Memory B cell (primary cell): ENCODE data around the gene APOD.

Experiments used
- ATAC-seq: fragments of 150-1000 bp; cut with Tn5 transposase; 2 replicates; pipeline ENCODE4 v1.10.0; 2021; ENCODE audit warnings: low read depth, mild to moderate bottlenecking, moderate library complexity
- DNase-seq, 2 donors: peaks; one replicate each; pipeline ENCODE4 v3.0.0; 2022; ENCODE audit warnings: low spot score in 2 of 2
- H3K27ac Mint-ChIP-seq: one replicate; pipeline ENCODE4 v1.8.0; 2022; ENCODE audit warnings: mild to moderate bottlenecking, moderate library complexity, mixed read lengths
- H3K27me3 Mint-ChIP-seq: one replicate; pipeline ENCODE4 v1.8.0; 2022; ENCODE audit warnings: mixed read lengths
- H3K36me3 Mint-ChIP-seq: one replicate; pipeline ENCODE4 v1.8.0; 2022; ENCODE audit warnings: mild to moderate bottlenecking, mixed read lengths
- H3K4me1 Mint-ChIP-seq: one replicate; pipeline ENCODE4 v1.8.0; 2022; ENCODE audit warnings: mixed read lengths
- H3K4me3 Mint-ChIP-seq: one replicate; pipeline ENCODE4 v1.8.0; 2022; ENCODE audit warnings: mild to moderate bottlenecking, moderate library complexity, mixed read lengths
- H3K9me3 Mint-ChIP-seq: one replicate; pipeline ENCODE4 v1.8.0; 2022; ENCODE audit warnings: mixed read lengths

APOD gene

DNA sequence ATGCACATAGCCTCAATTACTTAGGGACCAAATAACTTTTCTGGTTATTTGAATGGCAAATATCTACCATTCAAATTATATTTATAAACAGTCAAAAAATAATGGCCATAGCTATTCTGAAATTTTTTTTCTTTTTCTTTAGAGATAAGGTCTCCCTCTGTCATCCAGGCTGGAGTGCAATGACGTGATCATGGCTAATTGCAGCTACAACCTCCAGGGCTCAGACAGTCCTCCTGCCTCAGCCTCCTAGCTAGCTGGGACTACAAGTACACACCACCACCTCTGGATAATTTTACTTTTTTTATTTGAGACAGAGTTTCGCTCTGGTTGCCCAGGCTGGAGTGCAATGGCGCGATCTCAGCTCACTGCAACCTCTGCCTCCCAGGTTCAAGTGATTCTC lies 57.2 kb downstream of the APOD start:
- Mint-ChIP-seq H3K9me3 (no peaks in the 10 kb centered on the region), H3K27me3 (no peaks in the 10 kb centered on the region), H3K27ac (no peak overlapping the region), H3K36me3 (peaks cover 16% of the 10 kb centered on the region), H3K4me3 (no peak overlapping the region), H3K4me1 (peaks cover 10% of the 10 kb centered on the region)
- DNase-seq (no peak), ATAC-seq (no peak)

DNA sequence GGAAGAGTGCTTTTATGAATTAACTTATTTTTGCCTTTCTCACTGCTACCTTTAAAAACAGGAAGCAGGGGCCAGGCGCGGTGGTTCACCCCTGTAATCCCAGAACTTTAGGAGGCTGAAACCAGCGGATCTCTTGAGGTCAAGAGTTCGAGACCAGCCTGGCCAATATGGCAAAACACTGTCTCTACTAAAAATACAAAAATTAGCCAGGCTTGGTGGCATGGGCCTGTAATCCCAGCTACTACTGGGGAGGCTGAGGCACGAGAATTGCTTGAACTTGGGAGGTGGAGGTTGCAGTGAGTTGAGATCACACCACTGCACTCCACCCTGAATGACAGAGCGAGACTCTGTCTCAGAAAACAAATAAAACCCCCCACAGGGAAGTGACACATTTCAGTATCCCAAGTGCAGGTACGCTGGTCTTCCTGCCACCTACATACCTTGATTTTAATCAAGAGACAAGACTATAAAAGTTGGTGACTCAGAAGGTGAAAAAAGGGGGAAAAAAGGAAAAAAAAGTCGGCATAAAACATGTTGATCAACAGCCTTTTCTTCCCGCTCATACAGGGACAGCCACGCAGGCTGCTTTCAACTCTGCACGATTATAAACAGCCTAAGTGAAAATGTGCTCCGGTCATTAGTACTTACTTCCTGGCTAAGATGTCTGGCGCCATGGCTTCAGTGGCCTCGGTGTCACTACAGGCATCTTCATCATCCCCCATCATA lies 59.4 kb downstream of the APOD start:
- DNase-seq, result no peak
- Mint-ChIP-seq H3K4me1 (peaks cover 7% of the 10 kb centered on the region), H3K27me3 (no peaks in the 10 kb centered on the region), H3K36me3 (peaks cover 13% of the 10 kb centered on the region), H3K9me3 (no peaks in the 10 kb centered on the region), H3K4me3 (no peak overlapping the region), H3K27ac (peak overlapping the region; percentile 75)
- no peak for ATAC-seq

GRCh38 chr3:195522254-195523023 lies 61.3 kb downstream of the APOD start:
- peak in 1 of 2 donors; percentile 57 for DNase-seq
- Mint-ChIP-seq H3K4me3 (no peak overlapping the region), H3K27ac (peak overlapping the region; percentile 77), H3K36me3 (peaks cover 10% of the 10 kb centered on the region), H3K9me3 (no peaks in the 10 kb centered on the region), H3K4me1 (peaks cover 7% of the 10 kb centered on the region), H3K27me3 (no peaks in the 10 kb centered on the region)
- ATAC-seq, result peak; percentile 68
